GM18517 (cell line): ENCODE results near the gene ZNF786.
"Not testable (repeated sequence)": the region's sequence is repeated elsewhere in the genome, so short reads cannot be mapped to it uniquely, and the experiment has no call there.

Experiments used
- ATAC-seq: cut with Tn5 transposase; IDR thresholded peaks from one replicate; pipeline ENCODE4 v1.9.1; 2021; ENCODE audit warnings: mild to moderate bottlenecking, moderate library complexity; ENCODE audit not compliant: unreplicated experiment

The ZNF786 gene, protein sequence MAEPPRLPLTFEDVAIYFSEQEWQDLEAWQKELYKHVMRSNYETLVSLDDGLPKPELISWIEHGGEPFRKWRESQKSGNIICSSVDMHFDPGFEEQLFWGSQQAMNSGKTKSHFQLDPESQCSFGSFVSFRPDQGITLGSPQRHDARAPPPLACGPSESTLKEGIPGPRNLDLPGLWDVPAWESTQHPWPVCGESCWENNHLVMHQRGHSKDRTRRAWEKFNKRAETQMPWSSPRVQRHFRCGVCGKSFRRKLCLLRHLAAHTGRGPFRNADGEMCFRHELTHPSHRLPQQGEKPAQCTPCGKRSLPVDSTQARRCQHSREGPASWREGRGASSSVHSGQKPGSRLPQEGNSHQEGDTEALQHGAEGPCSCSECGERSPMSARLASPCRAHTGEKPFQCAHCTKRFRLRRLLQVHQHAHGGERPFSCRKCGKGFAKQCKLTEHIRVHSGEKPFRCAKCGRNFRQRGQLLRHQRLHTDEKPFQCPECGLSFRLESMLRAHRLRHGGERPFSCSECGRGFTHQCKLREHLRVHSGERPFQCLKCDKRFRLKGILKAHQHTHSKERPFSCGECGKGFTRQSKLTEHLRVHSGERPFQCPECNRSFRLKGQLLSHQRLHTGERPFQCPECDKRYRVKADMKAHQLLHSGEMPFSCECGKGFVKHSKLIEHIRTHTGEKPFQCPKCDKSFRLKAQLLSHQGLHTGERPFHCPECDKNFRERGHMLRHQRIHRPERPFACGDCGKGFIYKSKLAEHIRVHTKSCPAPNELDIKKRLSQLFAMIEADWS

DNA sequence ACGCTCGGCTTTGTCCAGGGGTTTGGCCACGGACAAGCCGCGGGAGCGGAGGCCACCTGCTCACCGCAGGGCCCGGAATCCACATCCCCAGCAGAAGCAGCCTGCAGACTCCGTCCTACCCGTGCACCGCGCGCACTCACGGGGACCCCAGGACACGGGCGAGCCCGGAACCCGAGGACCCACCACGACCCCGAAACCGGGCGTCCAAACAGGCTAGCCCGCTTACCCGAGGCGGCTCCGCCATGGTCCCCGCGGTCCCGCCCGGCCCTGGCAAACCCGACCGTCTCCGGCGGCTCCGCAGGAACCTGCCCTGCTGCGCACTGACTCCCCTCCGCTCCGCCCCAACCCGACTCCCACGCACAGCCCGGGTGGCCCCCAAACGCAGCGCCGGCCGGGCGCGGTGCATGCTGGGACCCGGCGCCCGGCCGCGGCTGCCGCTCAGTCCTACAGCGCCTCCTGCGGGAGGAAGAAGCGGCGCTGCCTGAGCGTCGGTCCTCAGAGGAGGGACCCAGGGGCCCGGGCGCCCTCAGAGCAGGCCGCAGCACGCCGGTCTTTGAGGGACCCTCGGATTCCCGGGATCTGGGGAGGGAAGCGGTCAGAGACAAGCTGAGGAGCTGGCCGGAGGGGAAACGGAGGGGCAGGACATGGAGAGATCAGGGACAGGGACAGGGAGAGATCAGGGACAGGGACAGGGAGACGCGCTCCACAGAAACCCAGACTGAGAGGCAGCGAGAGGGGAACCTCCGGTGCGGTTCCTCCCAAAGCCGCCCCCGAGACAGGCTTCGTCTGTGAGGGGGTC lies at the start of gene ZNF786:
Gene ZNF786, minus strand, starts transcription at position 322 of the 799 bp plus-strand sequence. Its CDS starts 78 bp downstream, at position 244.
- peak; percentile 76 for ATAC-seq

DNA sequence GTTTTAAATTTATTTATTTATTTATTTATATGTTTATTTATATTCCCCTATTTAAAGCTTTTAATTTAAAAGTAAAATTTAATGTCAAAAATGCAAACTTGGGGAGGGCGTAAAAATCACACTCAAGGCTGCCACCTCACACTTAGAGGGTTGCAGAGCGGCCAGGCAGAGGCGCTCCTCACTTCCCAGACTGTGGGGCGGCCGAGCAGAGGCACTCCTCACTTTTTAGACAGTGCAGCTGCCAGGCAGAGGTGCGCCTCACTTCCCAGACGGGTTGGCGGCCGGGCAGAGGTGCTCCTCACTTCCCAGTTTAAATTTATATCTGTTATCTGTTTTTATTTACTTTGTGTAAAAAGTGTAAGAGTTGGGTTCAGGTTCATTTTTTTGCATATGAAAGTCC lies 45.6 kb upstream of the ZNF786 start:
- no peak for ATAC-seq

DNA sequence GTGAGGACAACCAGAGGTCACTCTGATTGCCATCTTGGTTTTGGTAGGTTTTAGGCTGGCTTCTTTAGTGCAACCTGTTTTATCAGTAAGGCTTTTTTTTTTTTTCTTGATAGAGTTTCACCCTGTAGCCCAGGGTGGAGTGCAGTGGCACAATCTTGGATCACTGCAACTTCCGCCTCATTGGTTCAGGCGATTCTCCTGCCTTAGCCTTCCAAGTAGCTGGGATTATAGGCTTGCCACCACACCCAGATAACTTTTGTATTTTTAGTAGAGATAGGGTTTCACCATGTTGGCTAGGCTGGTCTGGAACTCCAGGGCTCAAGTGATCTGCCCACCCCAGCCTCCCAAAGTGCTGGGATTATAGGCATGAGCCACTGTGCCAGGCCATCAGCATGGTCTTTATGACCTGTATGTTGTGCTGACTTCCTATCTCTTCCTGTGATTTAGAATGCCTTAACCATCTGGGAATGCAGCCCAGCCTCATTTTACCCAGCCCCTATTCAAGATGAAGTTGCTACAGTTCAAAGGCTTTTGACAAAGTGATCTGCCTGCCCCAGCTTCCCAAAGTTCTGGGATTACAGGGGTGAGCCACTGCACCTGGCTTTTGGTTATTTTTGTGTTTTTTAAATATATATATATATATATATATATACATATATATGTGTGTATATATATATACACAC lies 42.7 kb upstream of the ZNF786 start:
- ATAC-seq = no peak

DNA sequence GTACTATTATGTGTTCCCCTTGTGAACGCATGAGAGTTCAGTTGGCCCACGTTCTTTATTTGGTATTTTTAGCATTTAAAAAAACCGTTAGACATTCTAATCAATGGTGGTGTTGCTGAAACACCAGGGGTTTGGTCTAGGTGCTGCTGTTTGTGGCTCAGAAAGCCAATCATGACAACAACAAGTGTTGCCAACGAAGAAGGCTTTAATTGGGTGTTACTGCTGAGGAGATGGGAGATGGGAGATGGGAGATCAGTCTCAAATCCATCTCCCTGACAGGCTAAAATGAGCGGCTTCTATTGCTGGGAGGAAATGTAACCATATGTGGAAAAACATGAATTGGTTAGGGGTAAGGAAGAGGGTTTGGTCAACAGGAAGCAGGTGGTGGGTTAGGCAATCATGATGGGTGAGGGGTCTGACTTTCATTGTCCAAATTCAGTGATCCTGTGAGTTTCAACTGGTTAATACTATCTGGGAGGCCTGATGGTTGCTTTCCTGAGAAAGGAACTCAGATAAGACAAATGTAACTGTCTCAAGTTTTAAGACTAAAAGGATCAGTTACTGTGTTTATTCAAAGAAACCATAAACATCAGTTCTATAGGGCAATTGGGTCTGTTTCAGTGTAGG lies 40.2 kb upstream of the ZNF786 start:
- ATAC-seq = no peak

DNA sequence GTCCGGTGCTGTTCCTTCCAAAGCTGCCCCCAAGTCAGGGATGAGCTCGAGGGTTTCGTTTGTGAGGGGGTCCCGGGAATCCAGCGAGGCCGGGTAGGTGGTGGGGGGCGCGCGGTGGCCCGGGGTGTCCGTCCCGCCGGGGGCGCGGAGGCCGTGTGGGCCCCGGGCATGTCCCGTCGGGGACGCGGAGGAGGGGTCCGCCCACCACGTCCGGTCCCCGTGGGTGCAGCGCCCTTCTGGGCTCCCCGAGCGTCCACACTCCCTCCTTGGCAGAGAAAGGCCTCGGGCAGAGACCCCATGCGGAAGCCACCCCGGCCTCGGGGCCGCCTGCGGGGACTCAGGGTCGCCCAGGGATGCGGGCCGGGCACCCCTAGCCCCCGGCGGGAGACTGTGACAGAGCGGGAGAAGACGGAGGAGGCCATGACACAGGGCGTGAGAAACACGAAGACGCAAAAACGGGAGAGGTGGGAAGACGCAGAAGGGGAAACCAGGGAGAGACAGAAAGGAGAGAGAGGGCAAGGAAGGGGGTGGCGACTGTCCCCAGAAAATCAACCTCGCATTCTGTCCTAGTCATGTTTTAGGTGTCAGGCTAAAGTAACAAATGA lies 36.2 kb upstream of the ZNF786 start:
- peak; percentile 44 for ATAC-seq

DNA sequence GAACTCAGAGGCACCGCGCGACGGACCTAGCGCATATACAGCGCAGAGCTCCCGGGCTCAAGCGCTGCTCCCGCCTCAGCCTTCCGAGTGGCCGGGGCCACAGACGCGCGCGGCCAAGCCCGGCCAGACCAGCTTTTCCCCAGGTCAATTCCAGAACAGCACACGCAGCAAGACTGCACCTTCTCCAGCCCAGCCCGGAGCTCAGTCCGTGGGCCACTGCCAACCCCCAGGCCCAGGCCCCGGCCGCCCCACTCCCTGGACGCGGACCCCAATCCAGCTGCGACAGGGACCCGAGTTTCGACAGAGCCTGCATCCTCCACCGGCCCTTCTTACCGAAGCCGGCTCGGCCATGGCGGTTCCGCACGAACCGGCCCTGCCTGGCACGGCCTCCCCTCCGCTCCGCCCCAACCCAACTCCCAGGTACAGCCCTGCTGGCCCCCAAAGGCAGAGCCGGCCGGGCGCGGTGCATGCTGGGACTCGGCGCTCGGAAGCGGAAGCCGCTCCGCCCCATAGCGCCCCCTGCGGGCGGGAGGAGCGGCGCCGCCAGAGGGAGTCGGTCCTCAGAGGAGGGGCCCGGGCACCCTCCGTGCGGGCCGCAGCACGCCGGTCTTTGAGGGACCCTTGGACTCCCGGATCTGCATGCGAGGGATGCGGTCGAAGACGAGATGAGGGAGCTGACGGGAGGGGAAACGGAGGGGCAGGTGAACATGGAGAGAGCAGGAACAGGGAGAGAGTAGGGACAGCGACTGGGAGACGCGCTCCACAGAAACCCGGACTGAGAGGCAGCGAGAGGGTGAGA lies 35.5 kb upstream of the ZNF786 start, which contains the start of gene ZNF425:
Gene ZNF425, minus strand, starts transcription at position 462 of the 799 bp plus-strand sequence. Its CDS starts 111 bp downstream, at position 351.
- ATAC-seq = peak; percentile 73

DNA sequence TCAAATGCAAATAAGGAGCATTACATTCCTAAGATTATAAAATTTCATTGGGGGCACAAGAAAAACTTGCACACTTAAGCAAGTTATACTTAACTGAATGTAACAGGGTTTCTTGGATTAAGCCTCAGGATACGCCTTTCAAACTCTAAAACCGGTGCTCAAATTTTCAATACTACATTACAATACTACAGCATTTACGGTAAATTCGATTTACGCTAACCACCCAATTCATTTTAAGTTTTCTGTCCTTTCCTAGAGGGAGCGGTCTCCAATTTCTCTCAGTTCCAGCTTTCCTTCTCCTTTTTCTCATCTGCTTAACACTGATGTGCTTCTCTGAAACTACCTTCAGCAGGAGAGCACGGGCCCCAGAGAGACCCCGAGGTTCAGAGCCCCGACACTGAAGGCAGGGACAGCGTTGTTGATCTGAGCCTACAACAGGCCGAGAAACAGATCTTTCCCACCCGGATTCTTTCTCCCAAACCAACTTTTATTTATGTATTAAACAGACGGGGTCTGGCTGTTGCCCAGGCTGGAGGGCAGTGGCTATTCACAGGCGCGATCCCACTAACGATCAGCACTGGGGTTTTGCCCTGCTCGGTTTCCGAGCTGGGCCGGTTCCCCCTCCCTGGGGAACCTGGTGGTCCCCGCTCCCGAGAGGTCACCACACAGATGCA lies 34.8 kb upstream of the ZNF786 start:
- ATAC-seq = no peak

DNA sequence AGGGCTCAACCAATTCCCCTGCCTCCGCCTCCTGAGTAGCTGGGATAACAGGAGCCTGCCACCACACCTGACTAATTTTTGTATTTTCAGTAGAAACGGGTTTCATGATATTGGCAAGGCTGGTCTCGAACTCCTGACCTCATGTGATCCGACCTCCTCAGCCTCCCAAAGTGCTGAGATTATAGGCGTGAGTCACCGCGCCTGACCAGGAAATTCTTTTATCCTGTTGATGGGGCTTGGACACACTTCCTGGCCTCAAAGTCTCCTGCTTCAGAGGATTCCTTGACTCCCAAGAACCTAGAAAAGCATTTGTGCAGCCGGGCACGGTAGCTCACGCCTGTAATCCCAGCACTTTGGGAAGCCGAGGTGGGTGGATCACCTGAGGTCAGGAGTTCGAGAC lies 19.5 kb upstream of the ZNF786 start:
- ATAC-seq = no peak

DNA sequence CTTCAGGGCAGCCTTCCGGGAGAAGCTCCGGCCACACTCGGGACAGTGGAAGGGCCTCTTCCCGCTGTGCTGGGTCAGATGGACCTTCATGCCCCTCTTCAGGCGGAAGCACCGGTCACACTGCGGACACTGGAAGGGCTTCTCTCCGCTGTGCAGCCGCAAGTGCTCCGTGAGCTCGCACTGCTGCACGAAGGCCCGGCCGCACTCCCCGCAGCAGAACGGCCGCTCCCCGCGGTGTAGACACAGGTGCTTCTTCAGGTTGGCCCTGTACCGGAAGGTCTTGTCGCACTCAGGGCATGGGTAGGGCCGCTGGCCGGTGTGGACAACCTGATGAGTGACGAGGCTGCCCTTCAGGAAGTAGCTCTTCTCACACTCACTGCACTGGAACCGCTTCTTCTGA lies 14.2 kb upstream of the ZNF786 start:
- ATAC-seq = no peak

DNA sequence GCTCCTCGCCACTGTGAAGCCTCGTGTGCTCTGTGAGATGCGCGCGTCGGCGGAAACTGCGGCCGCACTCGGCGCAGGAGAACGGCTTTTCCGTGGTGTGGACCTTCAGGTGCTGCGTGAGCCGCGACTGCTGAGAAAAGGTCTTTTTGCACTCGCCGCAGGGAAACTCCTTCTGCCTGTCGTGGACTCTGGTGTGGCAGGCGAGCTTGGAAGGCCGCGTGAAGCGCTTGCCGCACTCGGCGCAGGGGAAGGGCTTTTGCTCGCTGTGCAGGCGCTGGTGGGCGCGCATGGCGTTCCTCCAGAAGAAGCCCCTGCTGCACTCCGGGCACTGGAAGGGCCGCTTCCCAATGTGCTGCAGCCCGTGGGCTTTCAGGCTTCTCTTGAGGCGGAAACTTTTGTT lies 13.7 kb upstream of the ZNF786 start:
- no peak for ATAC-seq

DNA sequence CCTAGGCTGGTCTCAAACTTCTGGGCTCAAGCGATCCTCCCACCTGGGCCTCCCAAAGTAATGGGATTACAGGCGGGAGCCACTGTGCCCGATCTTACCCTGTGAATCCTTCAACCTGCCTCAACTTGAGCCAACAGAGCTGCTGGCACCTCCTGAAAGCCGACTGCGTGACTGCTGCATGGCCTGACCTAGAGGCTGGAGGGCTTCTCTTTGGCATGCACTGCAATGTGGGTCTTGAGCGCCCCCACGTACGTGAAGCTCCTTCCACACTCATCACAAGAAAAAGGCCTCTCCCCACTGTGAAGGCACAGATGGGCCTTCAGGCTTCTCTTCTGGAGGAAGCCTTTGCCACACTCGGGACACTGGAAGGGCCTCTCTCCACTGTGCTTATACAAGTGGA lies 12.9 kb upstream of the ZNF786 start:
- no peak for ATAC-seq

DNA sequence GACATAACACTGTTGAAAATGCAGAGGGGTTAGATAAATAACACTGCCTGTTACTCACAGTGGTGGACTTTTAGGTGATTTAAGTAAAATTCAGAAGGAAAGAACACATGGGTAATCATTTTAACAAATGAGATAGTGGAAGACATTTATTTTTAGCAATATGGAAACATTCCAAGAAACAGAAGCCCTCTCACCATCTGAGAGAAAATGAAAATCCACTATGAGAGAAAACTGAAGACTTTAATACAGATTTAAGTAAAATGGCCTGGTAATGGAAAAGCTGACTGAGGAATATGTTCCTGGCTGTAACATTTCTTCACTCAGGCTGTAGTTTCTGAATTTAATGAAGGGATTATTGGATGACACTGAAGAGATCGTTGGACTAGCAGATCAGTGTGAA lies 12.1 kb upstream of the ZNF786 start:
- ATAC-seq = no peak

DNA sequence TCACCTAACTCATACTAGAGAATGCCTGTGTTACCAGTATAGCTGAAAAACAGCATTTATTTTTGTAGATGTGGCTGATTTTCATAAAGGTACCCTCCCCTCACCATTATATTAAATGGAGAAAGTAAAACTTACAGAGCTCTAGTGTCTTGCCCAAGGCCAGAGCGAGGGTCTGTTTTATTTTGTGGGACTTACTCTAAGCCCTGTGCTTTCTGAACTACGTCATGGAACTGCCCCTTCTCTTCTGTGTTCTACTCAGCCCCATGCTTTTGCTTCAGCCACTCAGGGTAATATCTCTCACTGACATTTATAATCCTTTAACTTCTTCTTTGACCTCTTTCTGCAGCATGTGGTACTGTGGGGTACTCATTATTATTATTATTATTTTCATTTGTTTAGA lies 10.3 kb upstream of the ZNF786 start:
- no peak for ATAC-seq

DNA sequence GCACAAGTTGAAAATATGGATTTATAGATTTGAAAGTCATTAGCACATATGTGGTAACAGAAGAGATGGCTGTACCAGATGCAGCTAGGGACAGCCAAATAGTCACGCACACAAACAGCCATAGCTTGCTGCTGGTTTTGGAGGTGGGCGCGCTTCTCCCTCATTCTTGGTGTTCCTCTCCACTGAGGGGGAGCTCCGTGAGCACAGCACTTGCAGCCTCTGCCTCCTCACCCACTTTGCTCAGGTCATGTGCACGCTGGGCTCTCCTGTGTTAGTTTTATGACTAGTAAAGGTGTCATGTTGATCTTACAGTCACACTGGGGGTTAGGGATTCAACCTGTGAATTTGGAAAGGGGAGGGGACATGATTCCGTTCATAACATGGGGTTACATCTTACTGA lies 8.5 kb upstream of the ZNF786 start:
- ATAC-seq = no peak

DNA sequence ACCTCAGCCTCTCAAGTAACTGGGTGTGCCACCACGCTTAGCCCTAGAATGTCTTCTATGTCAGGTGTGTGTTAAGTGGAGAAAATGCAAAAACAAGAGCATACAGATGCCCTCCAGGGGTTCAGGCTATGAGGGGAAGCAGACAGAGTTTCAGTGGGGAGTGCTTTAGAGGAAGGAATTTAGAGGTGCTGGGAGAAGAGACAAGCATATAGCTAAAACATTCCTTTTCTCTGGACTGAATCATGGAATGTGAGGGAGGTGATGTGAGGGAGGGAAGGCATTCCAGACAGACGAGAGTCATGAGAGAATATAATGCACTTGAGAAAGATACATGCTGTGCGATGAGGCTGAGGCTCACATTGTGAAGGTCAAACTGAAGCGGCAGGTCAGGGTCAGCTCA lies 6.6 kb upstream of the ZNF786 start:
- no peak for ATAC-seq

DNA sequence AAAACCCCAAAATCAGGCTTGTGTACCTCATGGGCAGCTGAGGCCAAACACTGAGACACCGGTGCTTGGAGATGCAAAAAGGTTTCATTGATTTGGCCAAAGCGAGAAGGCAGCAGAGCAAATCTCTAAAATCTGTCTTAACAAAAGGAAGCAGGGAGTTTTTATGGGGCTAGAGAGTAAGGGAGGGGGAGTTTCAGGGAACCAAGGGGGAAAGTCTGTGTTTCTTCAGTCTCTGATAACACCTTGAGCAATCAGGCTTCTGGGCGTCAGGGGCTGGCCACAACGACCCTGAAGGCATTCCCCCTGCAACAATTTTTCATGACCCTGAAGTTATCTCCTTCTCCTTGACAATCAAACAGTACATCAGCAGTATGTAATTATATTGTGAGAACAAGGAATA lies 2.7 kb upstream of the ZNF786 start:
- ATAC-seq = no peak

DNA sequence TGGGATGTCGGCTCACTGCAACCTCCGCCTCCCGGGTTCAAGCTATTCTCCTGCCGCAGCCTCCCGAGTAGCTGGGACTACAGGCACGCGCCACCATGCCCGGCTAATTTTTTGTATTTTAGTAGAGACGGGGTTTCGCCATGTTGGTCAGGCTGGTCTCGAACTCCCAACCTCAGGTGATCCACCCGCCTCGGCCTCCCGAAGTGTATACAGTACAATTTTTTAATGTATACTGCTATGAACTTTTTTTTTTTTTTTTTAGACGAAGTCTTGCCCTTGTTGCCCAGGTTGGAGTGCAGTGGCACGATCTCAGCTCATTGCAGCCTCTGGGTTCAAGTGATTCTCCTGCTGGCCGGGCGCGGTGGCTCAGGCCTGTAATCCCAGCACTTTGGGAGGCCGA lies 1.7 kb upstream of the ZNF786 start:
- ATAC-seq = not testable (repeated sequence)

DNA sequence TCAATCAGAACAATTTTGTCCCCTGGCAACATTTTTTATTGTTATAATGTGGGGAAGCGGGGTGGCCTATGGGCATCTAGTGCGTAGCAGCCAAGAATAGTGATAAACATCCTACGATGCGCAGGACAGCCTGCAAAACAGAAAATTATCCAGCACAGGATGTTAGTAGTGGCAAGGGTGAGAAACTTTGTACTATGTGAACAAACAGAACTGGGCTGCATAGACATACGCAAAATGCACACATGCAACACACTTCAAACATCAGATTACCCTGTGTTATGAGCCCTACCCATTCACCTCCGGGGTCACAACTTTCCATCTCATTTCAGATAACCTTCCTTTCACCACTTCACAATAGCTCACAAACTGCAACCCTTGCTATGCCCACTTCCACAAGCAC lies 3.1 kb downstream of the ZNF786 start:
- ATAC-seq = no peak
